Measurements from ENCODE around the gene AP5Z1. TPM values are rescaled to one million over a fixed set of nuclear protein-coding genes. Genes with fewer than 3 reads are reported as not detected.

AP5Z1 gene
- total RNA-seq, 6 experiments from 2014 or later, result 39.8 to 50.4 (median 42.1) TPM

DNA sequence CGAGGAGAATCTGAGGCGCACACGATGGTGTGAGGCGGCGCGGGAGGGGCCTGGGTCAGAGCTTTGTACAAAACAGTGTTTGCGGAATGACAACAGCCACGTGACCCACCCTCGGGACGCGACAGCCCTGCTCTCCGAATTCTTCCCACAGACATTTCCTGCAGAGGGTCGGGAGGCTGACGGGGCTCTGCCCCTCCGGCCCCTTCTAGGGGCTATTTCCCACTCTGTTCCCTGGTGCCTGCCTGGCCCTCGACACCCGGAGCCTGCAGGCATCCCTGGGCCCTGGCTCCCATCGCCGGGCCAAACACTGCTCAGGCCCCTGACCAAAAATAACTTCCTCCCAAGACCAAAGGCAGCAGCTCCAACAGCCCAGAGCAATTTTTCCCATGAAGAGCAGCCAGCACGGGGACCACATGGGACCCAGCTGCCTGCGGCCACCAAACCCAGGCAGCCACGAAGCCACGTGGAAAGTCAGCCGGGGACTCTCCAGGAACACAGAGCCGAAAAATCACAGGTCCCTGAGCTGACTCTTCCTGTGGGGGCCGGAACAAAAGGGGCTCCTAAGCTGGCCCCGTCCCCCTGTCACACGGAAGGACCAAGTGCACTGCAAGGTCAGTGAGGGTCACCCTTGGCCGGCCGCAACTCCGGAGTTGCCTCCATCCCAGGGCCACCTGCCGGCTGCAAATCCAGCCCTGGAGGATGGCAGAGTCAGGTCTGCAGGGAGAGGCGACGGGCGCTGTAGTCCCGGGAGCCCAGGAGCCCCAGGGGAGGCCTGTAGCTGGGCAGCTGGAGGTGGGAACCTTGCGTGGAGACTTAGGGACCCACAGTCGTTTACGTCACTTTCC is 44.4 kb downstream of the AP5Z1 start:
- no peaks in the 10 kb centered on the region; the same call in 1 of the 2 replicates for H3K9me3 Mint-ChIP-seq
- TF ChIP-seq, protein P1, sequence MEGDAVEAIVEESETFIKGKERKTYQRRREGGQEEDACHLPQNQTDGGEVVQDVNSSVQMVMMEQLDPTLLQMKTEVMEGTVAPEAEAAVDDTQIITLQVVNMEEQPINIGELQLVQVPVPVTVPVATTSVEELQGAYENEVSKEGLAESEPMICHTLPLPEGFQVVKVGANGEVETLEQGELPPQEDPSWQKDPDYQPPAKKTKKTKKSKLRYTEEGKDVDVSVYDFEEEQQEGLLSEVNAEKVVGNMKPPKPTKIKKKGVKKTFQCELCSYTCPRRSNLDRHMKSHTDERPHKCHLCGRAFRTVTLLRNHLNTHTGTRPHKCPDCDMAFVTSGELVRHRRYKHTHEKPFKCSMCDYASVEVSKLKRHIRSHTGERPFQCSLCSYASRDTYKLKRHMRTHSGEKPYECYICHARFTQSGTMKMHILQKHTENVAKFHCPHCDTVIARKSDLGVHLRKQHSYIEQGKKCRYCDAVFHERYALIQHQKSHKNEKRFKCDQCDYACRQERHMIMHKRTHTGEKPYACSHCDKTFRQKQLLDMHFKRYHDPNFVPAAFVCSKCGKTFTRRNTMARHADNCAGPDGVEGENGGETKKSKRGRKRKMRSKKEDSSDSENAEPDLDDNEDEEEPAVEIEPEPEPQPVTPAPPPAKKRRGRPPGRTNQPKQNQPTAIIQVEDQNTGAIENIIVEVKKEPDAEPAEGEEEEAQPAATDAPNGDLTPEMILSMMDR (IDR thresholded peaks at IDR 0.05), result no peak
- H3K4me1 Mint-ChIP-seq (ENCODE audit: low read depth), result no peaks in the 10 kb centered on the region
- no peaks in the 10 kb centered on the region for H3K36me3 Mint-ChIP-seq (ENCODE audit: low read depth)
- peaks cover 11% of the 10 kb centered on the region for H3K27me3 Mint-ChIP-seq (ENCODE audit: insufficient read depth)
- H3K4me3 Mint-ChIP-seq, result no peak overlapping the region; the same call in 1 of the 2 replicates
- DNase-seq, result no peak
- H3K27ac Mint-ChIP-seq, result no peak overlapping the region

DNA sequence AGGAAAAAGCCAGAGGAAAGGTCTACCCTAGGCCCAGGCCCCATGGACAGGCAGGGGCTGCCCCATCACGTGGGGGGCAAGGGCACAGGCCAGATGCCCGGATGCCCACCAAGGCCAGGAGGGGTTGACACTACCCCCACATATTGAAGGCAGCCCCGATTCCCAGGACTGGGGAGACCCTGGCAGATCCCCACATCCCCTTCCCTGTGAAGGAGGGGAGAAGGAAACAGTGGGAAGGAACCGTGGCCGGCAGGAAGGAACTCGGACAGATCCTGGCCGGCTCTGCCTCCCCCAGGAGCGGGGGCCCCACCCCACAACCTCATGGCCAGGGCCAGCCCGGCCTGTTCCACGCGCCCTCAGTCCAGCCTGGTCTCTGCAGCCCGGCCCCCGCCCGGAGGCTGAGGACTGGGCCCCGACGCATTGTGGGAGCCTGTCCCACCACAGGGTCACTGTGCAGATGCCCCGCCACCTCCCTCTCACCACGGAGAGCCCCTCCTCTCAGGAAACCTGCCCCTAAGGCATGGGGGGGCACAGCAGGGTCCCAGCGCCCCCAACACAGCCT is 45.1 kb downstream of the AP5Z1 start:
- Mint-ChIP-seq H3K4me1 (ENCODE audit: low read depth) (no peaks in the 10 kb centered on the region), H3K4me3 (no peak overlapping the region), H3K36me3 (ENCODE audit: low read depth) (no peaks in the 10 kb centered on the region), H3K27ac (no peak overlapping the region), H3K9me3 (no peaks in the 10 kb centered on the region; the same call in 1 of the 2 replicates), H3K27me3 (ENCODE audit: insufficient read depth) (peaks cover 15% of the 10 kb centered on the region)
- DNase-seq, result no peak
- TF ChIP-seq, protein P1 (IDR thresholded peaks at IDR 0.05), result no peak

DNA sequence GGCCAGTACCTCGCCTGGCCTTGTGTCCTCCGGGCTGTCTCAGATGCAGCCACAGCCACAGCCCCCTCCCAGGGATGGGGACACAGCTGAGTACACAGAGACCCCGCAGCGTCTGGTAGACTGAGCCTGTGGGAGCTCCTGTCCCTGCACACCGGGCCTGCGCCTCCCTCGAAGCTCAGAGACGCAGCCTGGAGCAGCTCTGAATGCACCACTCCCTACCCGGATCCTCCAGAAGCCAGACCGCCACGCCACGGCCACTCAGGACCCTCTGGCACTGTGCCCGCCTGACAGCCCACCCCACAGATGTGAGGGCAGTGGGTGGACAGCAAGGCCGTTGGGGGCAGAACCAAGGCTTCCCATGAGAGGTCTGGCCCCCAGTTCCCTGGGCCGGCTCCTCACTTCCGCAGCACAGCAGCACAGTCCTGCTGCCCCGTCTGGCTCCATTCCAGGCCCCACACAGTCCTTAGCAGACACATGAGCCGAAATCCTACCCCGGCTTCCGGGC is 45.6 kb downstream of the AP5Z1 start:
- no peak overlapping the region for H3K27ac Mint-ChIP-seq
- H3K4me1 Mint-ChIP-seq (ENCODE audit: low read depth), result no peaks in the 10 kb centered on the region
- no peak for DNase-seq
- TF ChIP-seq, protein P1 (IDR thresholded peaks at IDR 0.05), result no peak
- no peaks in the 10 kb centered on the region for H3K36me3 Mint-ChIP-seq (ENCODE audit: low read depth)
- H3K27me3 Mint-ChIP-seq (ENCODE audit: insufficient read depth), result peaks cover 15% of the 10 kb centered on the region
- H3K4me3 Mint-ChIP-seq, result no peak overlapping the region
- no peaks in the 10 kb centered on the region; the same call in 1 of the 2 replicates for H3K9me3 Mint-ChIP-seq

DNA sequence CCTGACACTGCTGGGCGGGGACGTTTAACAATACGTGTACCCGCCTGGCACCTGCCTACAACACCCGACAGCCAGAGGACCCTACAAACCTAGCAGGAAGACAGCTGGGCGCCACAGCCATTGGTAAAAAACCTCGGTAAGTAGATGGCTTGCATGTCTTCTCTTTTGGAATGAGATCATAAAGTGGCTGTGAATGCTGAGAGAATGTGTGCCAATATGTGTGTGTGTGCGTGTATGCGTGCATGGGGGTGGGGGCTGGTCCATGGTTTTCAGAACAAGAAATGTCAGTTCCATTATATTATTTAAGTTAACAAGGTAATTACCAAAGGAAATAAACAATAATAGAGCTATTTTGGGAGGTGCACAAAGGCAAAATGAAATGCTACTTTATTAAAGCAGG is 47.3 kb downstream of the AP5Z1 start:
- TF ChIP-seq, protein P1 (IDR thresholded peaks at IDR 0.05), result no peak
- no peaks in the 10 kb centered on the region; the same call in 1 of the 2 replicates for H3K9me3 Mint-ChIP-seq
- no peak overlapping the region for H3K27ac Mint-ChIP-seq

DNA sequence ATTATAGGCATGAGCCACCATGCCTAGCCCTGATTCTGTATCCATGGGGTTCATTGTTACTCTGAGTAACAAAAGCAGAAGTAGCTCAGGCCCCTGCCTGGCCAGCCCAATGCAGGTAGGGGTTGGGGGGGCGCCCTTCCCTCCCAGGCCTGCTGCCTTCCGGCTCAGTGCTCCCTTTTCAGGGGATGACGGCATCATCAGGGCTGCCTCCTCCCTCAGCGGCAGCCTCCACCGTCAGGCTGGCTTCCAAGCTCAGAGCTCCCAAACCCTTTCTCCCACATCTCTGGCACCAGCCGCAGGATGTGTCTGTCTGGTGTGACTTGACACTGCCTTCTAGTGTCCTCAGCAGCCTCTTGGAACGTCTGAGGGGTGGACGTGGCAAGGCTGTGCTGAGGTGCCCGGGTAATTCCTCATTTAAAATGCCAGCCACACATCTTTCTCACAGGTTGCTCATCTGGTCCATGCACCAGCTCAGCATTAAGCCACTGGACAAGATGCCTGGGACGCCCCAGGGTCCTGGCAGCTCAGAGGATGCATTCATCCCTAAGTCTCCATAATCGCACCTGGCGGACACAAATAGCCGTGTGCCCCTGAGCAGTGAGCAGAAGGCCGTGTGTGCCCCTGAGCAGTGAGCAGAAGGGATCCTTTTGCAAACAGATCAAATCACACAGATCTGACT is 48.2 kb downstream of the AP5Z1 start:
- no peaks in the 10 kb centered on the region for H3K4me1 Mint-ChIP-seq (ENCODE audit: low read depth)
- no peaks in the 10 kb centered on the region for H3K36me3 Mint-ChIP-seq (ENCODE audit: low read depth)
- peaks cover 15% of the 10 kb centered on the region for H3K27me3 Mint-ChIP-seq (ENCODE audit: insufficient read depth)
- no peak for DNase-seq
- TF ChIP-seq, protein P1 (IDR thresholded peaks at IDR 0.05), result no peak
- no peak overlapping the region for H3K4me3 Mint-ChIP-seq
- H3K27ac Mint-ChIP-seq, result no peak overlapping the region
- no peaks in the 10 kb centered on the region; the same call in 1 of the 2 replicates for H3K9me3 Mint-ChIP-seq

More for the DNA sequence above, 47.3 kb downstream of the AP5Z1 start:
- Mint-ChIP-seq H3K4me1 (ENCODE audit: low read depth) (no peaks in the 10 kb centered on the region), H3K27me3 (ENCODE audit: insufficient read depth) (peaks cover 15% of the 10 kb centered on the region), H3K4me3 (no peak overlapping the region), H3K36me3 (ENCODE audit: low read depth) (no peaks in the 10 kb centered on the region)
- no peak for DNase-seq
